ENCODE results near the gene INTS6. TPM values are rescaled to one million over a fixed set of nuclear protein-coding genes. Genes with fewer than 3 reads are reported as not detected.
A peak's percentile ranks its signal among the peaks of the same experiment; 100 is the strongest.

Gene INTS6
- total and polyA plus RNA-seq, 12 donors: 7.1 to 31.1 (median 24.1) TPM

DNA sequence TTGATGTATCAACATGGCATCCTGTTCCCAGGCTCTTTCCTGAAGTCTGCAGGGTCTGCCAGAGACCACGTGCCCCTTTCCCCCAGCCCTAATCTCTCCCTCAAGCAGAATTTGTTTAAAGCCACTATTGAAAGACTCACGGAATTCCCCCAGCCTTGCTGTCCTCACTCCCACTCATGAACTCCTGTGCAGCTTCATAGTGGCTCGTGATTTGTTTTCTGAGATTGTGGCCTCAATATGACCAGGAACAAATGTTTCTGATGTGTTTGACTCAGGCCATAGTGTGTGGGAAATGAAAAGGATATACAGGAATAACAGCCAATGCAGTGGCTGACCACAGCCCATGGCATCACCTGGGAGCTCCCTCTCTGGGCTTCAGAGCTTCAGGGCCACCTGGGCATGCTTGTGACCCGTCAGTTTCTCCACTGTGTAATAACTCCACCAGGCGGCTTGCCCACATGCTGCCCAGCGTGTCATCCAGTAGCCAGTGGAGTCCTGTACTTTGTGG, 121.4 kb downstream of the INTS6 start:
- no peak for TF ChIP-seq CTCF (IDR thresholded peaks at IDR 0.05)
- no peaks in the 10 kb centered on the region for H3K36me3 ChIP-seq
- no peak overlapping the region for H3K27ac ChIP-seq
- H3K4me1 ChIP-seq: peaks cover 0 to 8% (median 0%) of the 10 kb centered on the region in 9 donors
- 72 to 73% methylated on average over 6 of the region's 6 CpGs for WGBS, 2 donors
- H3K27me3 ChIP-seq: no peaks in the 10 kb centered on the region
- no peak for DNase-seq
- ATAC-seq: no peak
- intact Hi-C loops (cut with DNase I): no loop called here
- H3K4me3 ChIP-seq: no peak overlapping the region
- no peaks in the 10 kb centered on the region for H3K9me3 ChIP-seq

DNA sequence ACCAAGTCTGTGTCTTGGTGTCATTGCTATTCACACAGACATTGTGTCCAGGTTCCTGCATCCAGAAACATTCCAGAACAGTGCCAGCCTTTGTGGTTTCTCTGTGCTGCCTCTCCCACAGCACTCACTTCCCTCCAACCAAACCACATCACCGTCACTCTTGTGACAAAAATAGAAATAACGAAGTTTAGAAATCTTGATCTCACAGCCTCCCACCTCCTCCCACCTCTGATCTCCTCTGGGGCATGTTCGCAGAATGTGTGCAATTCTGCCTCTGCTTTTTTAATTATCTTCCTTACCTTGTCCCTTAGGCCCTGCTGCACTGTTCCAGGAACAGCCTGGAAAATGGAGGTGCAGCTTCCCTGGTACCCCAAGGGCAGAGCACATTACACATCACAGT, 122.0 kb downstream of the INTS6 start:
- Histone ChIP-seq H3K4me3 (no peak overlapping the region), H3K36me3 (no peaks in the 10 kb centered on the region), H3K27ac (no peak overlapping the region), H3K9me3 (no peaks in the 10 kb centered on the region), H3K27me3 (no peaks in the 10 kb centered on the region), H3K4me1 (peaks cover 0 to 8% (median 0%) of the 10 kb centered on the region in 9 donors)
- no peak for TF ChIP-seq CTCF (IDR thresholded peaks at IDR 0.05)
- no peak for DNase-seq
- 27 to 39% methylated on average over 3 of the region's 3 CpGs for WGBS, 2 donors
- peak in 1 of 8 donors; percentile 42 for ATAC-seq
- intact Hi-C loops (cut with DNase I): no loop called here

- no peak for TF ChIP-seq CTCF (IDR thresholded peaks at IDR 0.05)
- whole genome bisulfite sequencing, 2 donors: 92% methylated on average over 3 of the region's 3 CpGs
- H3K4me3 ChIP-seq: no peak overlapping the region
- H3K27me3 ChIP-seq: no peaks in the 10 kb centered on the region
- DNase-seq (no peak), ATAC-seq (no peak)
- no peaks in the 10 kb centered on the region for H3K36me3 ChIP-seq
- no peak overlapping the region for H3K27ac ChIP-seq
- intact Hi-C loops (cut with DNase I): no loop called here
- peaks cover 0 to 8% (median 0%) of the 10 kb centered on the region in 9 donors for H3K4me1 ChIP-seq
- no peaks in the 10 kb centered on the region for H3K9me3 ChIP-seq
Measured at GRCh38 chr13:51329606-51330005, 123.2 kb downstream of the INTS6 start.

DNA sequence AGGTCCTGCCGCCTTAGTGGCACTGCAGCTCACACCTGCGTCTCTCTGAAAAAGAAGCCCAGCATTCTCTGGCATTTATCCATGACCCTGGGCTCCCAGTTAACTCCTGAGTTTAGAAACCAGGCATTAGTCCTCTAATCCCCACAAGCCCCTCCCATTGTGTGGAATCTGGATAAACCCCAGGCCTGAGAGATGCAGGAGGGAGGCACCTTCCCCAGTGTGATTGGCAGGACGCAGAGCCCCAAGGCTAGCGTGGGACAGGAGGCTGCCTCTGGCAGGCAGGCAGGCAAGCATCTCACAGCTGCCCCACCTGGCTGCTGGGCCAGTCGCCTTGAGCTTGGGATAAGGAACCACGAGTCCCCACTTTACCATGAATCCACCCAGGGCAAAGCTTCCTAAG, 124.3 kb downstream of the INTS6 start:
- no peak for TF ChIP-seq CTCF (IDR thresholded peaks at IDR 0.05)
- no peak for DNase-seq
- no peak overlapping the region for H3K4me3 ChIP-seq
- no peaks in the 10 kb centered on the region for H3K36me3 ChIP-seq
- H3K4me1 ChIP-seq: peaks cover 0 to 8% (median 0%) of the 10 kb centered on the region in 9 donors
- WGBS, 2 donors: 75 to 80% methylated on average over 6 of the region's 6 CpGs
- H3K27me3 ChIP-seq: no peaks in the 10 kb centered on the region
- intact Hi-C loops (cut with DNase I): no loop called here
- no peak overlapping the region for H3K27ac ChIP-seq
- H3K9me3 ChIP-seq: no peaks in the 10 kb centered on the region
- no peak for ATAC-seq

All from heart right ventricle (tissue), 16 donors.